Erythroblast (primary cell): Measurements from ENCODE around the gene JMJD6.
A peak's percentile ranks its signal among the peaks of the same experiment; 100 is the strongest.
"Not testable (repeated sequence)": the region's sequence is repeated elsewhere in the genome, so short reads cannot be mapped to it uniquely, and the experiment has no call there.

ENCODE experiments used
- DNase-seq, 2 experiments: peaks; one replicate each; lab custom pipeline; 2025; lab: John Stamatoyannopoulos, UW
- GATA1 ChIP-seq: IDR thresholded peaks from 2 replicates; pipeline ENCODE4 v1.6.1; 2011; ENCODE audit warnings: low read depth, mild to moderate bottlenecking, control low read depth, low read length, moderate library complexity
- POLR2A ChIP-seq: IDR thresholded peaks from 2 replicates; pipeline ENCODE4 v1.6.1; 2011; ENCODE audit warnings: mild to moderate bottlenecking, low read length

The JMJD6 gene

DNA sequence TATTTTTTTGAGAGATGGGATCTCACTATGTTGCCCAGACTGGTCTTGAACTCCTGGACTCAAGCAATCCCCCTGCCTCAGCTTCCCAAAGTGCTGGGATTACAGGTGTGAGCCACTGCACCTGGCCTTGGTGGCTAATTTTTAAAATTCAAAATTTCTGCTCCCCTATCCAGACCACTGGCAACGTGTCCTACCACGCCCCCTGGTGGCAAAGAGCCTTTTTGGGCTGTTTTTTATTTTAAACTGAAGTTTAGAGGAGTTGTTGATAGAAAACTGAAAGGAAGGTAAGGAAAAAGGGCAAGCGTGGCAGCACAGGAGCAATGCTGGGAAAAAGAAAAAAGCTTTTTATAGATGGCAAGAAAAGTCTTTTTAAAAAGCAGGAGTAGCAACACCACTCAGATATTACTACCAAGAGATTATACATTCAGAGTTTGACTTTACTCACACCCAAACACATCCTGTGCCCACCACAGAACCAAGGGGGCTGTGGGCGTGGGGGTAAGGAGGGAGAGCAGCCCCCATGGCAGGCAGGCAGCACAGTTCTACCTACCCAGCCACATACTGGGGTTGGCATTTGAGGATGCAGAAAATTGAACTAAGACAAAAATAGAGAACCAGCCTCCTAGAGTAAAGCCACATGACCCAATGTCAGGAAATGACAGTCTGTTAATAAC lies 11.4 kb downstream of the JMJD6 start:
- peak; percentile 67 to 85 for DNase-seq
- no peak for TF ChIP-seq GATA1
- TF ChIP-seq POLR2A = no peak

DNA sequence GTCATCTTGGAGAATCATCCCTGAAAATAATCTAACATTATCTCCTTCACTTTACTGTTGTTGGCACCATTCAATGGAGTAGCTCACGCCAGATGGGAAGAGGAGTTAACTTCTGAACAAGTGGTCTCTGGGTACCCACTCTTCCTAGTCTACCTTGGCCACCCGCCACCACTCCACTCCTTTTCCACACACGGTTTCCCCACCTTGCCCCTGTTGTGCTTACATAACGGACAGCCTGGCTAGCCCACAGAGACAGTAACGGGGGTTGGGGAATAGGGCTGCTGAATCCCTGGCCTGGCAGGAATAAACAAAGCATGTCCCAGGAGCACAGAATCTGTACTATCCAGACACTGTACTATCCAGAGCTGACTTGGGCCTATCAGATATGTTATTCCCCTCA lies 12.1 kb downstream of the JMJD6 start:
- TF ChIP-seq GATA1 (no peak), POLR2A (no peak)
- no peak for DNase-seq

GRCh38 chr17:76713765-76714164 lies 12.6 kb downstream of the JMJD6 start:
- TF ChIP-seq GATA1 (no peak), POLR2A (no peak)
- no peak for DNase-seq

- not testable (repeated sequence) for DNase-seq
Observed at GRCh38 chr17:76712321-76712720, 14.1 kb downstream of the JMJD6 start.

DNA sequence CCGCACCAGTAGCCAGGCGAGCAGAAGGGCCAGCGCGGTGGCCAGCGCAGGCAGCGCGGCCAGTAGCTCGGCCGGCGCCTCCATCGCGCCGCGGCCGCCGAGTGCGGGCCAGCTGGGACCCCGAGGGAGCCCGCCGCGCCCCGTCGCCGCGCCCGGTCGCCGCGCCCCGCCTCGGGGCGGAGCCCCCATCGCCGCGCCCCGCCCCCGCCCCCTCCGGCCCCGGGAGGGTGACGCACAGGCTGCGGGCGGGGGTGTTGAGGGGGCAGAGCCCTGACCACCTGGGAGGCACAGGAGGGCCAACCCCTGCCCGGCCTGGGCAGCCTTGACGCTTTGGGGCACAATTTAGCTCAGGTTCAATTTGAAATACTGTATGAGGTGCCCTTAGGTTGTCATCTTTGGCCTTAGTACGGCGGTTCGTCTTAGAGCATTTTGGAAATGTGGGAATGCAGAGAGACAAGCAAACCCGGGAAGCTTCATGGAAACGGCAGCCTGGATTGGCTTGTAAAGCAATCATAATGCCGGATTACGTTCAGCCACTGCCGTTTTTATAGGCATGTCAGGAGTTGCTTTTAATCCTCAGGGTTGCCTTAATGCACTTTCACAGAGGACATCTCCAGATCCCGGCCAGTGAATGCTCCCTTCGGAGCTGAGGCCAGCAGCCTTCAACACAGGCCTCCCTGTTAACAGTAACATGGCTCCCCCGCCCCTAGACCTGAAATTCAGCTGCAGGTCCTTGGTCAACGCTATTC lies 15.4 kb downstream of the JMJD6 start, which contains the start of gene MXRA7:
TSS of gene MXRA7 (minus strand) at position 103 of the 749 bp plus-strand sequence. CDS start at position 84, 19 bp downstream.
- TF ChIP-seq GATA1 (no peak), POLR2A (no peak)
- peak; percentile 65 to 81 for DNase-seq

DNA sequence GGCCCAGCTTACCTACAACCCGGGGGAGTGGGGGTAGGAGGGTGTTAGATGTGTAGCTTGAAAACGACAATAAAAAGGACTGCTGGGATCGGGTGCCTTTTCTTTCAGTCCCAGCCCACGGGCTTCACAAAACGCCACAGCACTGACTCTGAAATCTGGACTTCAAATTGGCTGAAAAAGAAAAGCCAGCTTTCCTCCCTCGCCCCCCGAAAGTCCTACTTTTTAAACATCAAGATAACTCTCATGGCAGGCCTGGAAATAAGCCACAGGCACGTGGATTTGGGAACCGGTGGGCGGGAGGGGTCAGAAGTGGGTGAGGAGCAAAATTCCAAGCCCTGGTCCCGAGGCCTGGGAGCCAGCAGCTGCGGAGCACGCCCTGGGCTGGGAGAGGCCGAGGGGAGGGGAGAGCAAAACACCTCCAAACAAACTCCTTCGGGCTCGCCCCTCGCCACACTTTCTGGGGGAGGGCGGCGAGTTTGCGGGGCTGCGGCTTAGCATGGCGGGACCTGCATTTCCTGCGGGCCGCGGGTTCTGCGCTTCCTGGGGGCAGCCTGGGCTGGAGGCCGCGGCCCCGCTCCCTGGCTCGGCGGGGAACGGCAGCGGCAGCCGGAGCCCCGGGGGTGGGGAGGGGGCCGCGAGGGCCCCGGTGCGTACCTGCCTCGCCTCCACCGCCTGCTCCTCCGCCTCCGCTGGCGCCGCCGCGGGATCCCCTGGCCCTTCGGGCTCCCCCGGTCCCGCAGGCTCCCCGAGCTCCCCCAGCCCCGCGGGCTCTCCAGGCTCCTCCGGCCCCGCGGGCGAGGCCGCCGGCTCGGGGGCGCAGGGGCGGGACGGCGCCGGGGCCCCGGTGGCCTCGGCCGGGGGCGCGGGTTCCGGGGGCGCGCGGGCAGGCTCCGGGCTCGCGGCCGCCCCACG lies 16.2 kb downstream of the JMJD6 start:
- DNase-seq = not testable (repeated sequence)

DNA sequence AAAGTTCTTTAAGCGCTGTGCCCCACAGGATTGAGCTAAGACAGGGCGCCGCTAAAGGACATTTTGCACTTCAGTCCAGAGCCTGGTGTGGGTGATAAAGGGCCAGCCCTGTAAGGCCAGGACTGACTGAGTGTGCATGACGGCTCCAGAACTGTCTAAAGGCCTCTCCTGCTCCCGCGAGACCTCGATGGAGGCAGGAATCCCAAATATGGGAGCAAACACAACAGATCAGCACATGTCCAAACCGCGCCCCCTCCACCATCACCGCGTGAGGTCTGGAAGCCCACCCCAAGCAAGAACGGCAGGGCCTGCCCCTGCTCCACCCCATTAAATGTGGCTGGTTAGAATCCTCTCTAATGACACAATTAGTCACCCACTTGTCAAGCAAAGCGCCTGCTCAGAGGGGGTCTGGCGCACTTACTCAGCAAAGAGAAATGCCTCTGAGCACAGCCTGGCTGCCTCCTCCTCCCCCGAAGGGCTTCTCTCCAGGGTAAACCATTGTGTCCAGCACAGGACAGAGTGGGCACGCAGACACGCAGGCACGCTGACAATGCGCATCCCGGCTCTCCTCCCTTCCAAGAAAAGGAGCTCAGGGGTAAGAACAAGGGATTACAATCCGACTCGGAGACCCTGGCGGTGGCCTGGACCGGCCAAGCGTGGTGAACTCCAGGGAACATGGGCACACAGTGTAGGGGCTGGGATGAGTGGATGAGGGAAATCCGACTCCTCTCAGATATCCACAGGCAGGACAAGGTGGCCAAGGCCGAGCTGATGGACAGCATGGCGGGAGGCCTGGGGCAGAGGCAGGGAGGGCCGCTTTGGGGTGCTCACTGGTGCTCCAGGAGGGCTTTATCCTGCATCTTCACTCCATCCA lies 17.1 kb downstream of the JMJD6 start:
- TF ChIP-seq POLR2A = no peak
- TF ChIP-seq GATA1 = no peak
- no peak for DNase-seq

GRCh38 chr17:76707985-76708807 lies 18.2 kb downstream of the JMJD6 start:
- TF ChIP-seq POLR2A (no peak), GATA1 (no peak)
- DNase-seq = no peak

DNA sequence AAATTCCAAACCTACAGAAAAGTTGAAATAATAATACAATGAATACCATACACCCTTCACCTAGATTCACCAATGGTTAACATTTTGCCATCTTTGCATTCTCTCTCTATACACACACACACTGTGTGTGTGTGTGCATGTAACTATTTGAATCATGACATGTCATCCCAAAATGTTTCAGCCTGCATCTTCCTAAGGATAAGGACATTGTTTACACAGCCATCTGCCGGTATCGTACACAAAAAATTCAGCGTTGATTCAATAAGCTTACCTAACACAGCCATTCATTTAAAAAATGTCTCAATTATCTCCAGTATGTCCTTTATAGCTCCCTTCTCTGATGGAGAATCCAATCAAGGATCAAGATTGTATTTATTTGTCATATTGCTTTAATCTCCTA lies 19.6 kb downstream of the JMJD6 start:
- TF ChIP-seq GATA1 (no peak), POLR2A (no peak)
- DNase-seq = no peak

- TF ChIP-seq GATA1 = no peak
- TF ChIP-seq POLR2A = no peak
- no peak for DNase-seq
Observed at GRCh38 chr17:76704805-76705204, 21.6 kb downstream of the JMJD6 start.

DNA sequence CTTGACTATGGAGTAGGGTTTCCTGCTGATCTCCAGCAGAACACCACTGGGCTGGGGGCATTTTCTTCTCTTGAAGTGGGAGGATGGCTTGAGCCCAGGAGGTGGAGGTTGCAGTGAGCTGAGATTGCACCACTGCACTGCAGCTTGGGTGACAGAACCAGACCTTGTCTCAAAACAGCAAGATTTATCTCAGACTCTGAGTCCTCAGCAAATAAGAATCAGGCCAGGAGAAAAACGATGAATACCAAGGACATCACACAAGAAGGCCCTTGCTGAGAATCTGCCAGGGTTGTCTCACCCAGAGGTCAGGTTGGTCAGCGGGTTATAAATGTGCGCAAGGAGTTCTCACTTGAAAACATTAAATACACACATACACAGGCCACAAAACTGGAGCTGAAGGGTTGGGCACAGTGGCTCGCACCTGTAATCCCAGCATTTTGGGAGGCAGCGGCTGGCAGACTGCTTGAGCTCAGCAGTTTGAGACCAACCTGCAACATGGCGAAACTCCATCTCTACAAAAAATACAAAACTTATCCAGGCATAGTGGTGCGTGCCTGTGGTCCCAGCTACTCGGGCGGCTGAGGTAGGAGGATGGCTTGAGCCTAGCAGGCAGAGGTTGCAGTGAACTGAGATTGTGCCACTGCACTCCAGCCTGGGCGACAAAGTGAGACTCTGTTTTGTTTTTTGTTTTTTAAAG lies 23.3 kb downstream of the JMJD6 start:
- DNase-seq = no peak
- no peak for TF ChIP-seq GATA1
- TF ChIP-seq POLR2A = no peak

DNA sequence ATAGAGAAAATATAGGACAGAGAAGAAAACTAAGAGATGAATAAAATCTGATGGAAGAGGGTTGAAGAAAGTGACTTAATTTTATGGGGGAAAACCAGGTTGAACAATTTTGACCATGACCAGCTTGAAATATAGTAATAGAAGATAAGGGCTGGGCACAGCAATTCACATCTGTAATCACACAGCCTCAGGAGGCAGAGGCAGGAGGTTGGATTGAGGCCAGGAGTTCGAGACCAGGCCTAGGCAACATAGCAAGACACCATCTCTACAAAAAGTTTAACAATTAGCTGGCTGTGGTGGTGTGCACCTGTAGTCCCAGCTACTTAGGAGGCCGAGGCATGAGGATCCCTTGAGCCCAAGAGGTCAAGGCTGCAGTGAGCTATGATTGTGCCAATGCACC lies 24.3 kb downstream of the JMJD6 start:
- DNase-seq = peak in 1 of 2 experiments; percentile 54
- TF ChIP-seq POLR2A = no peak
- TF ChIP-seq GATA1 = no peak
